Measurements from ENCODE around the gene EVX1.

The EVX1 gene

GRCh38 chr7:27242555-27243339 is at the start of gene EVX1:
TSS of gene EVX1 (plus strand) at chr7:27242802. CDS start at chr7:27243031, 229 bp downstream.
- Histone ChIP-seq H3K4me3 (ENCODE audit: low read depth, low read length) (no peak within 1 kb of the TSS), H3K36me3 (no peaks in the 10 kb centered on the region), H3K27me3 (ENCODE audit: insufficient read depth, low read depth, severe bottlenecking) (peaks cover 100% of the 10 kb centered on the region), H3K9me3 (ENCODE audit: severe bottlenecking) (peaks cover 10% of the 10 kb centered on the region), H3K27ac (no peak within 1 kb of the TSS)
- TF ChIP-seq, protein P1, sequence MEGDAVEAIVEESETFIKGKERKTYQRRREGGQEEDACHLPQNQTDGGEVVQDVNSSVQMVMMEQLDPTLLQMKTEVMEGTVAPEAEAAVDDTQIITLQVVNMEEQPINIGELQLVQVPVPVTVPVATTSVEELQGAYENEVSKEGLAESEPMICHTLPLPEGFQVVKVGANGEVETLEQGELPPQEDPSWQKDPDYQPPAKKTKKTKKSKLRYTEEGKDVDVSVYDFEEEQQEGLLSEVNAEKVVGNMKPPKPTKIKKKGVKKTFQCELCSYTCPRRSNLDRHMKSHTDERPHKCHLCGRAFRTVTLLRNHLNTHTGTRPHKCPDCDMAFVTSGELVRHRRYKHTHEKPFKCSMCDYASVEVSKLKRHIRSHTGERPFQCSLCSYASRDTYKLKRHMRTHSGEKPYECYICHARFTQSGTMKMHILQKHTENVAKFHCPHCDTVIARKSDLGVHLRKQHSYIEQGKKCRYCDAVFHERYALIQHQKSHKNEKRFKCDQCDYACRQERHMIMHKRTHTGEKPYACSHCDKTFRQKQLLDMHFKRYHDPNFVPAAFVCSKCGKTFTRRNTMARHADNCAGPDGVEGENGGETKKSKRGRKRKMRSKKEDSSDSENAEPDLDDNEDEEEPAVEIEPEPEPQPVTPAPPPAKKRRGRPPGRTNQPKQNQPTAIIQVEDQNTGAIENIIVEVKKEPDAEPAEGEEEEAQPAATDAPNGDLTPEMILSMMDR (IDR thresholded peaks at IDR 0.05; ENCODE audit: low read depth, low read length), result no peak
- DNase-seq, result no peak

DNA sequence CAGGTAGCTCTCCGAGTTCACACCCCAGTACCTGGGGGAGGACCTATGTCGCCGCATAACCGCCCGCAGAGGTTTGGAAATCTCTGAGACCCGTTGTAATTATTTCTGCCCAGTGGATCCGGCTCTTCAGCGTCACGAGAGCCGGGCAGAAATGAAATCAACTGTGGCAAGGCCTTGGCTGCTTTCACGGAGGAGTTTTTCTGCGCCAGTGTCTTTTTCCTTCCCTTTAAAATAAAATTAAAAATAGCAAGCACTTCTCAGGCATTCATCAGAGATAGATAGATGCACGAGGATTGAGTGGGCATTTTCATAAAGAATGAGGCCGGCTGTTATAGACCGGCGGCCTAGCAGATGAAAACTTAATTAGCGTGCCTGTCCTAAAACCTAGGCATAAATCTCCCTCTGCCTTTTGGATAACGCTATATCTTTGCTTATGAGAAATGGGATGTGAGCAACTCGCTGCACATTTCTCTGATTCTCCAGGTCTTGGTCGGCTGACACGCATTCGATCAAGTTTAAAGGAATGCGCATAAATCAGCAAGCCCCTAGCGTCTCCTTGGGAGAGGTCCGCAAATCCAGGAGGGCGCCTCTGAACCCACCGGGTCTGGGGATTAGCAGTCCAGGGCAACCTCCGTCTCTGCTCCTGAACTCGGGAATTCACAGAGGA is 49.1 kb upstream of the EVX1 start:
- no peak overlapping the region for H3K27ac ChIP-seq
- no peaks in the 10 kb centered on the region for H3K9me3 ChIP-seq (ENCODE audit: severe bottlenecking)
- peaks cover 96% of the 10 kb centered on the region for H3K27me3 ChIP-seq (ENCODE audit: insufficient read depth, low read depth, severe bottlenecking)
- DNase-seq, result no peak
- no peaks in the 10 kb centered on the region for H3K36me3 ChIP-seq
- H3K4me3 ChIP-seq (ENCODE audit: low read depth, low read length), result no peak overlapping the region
- TF ChIP-seq, protein P1 (IDR thresholded peaks at IDR 0.05; ENCODE audit: low read depth, low read length), result no peak

GRCh38 chr7:27194002-27194352 is 48.6 kb upstream of the EVX1 start:
- Histone ChIP-seq H3K27me3 (ENCODE audit: insufficient read depth, low read depth, severe bottlenecking) (peaks cover 96% of the 10 kb centered on the region), H3K9me3 (ENCODE audit: severe bottlenecking) (no peaks in the 10 kb centered on the region), H3K36me3 (no peaks in the 10 kb centered on the region), H3K27ac (no peak overlapping the region), H3K4me3 (ENCODE audit: low read depth, low read length) (no peak overlapping the region)
- TF ChIP-seq, protein P1 (IDR thresholded peaks at IDR 0.05; ENCODE audit: low read depth, low read length), result no peak
- no peak for DNase-seq

DNA sequence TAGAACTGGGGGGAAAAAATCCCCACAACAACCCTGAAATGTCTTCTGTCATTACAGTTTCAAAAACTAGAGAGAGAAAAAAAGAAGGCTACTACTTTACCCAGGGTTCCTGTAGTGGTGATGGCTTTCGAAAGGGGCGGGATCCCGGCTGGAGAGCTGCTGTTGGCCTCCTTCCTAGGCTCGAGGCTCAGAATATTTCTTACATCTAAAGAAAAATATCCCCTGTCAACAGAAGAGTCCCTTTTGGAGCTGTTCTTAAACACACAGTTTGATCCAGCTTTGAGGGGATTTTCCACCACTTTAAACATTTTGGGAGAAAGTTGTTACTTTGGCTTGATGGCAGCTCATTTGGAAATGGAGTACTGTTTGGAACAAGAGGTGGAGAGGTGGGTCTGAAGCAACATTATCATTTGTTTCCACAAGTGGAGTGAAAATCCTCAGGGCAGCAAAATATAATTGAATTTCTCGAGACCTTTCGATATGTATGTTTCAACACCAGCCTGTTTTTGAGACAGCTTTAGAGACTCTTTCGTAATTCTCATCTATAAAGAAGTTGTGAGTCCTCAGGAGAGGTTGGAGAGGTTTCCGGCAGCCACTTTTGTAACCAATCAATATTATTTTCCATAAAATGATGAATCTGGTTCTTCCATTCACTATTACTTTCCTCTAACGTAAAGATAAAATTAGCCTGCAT is 47.8 kb upstream of the EVX1 start:
- H3K36me3 ChIP-seq, result no peaks in the 10 kb centered on the region
- H3K9me3 ChIP-seq (ENCODE audit: severe bottlenecking), result no peaks in the 10 kb centered on the region
- no peak overlapping the region for H3K27ac ChIP-seq
- DNase-seq, result no peak
- H3K27me3 ChIP-seq (ENCODE audit: insufficient read depth, low read depth, severe bottlenecking), result peaks cover 92% of the 10 kb centered on the region
- H3K4me3 ChIP-seq (ENCODE audit: low read depth, low read length), result no peak overlapping the region
- TF ChIP-seq, protein P1 (IDR thresholded peaks at IDR 0.05; ENCODE audit: low read depth, low read length), result no peak

DNA sequence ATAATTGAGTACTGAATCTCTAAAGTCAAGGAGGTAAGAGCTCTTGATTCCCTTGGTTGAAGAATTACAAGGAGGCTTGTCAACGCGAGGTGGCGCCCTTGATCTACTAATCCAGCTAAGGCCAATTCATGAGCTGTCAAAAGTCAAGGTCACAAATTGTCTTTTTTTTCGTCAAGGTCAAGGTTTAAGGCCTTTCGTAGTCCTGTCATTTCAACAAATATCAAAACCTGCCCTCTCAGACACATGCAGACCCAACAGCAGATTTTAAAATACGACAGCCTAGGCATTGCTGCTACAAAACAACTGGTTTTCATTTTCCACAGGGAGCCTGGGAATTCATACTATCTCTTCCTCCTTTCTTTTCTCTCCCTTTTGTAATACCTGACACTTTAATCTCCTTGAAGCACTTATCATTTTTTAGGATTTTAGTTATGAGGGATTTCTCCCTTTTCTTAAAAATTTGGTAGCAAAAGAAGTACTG is 46.3 kb upstream of the EVX1 start:
- H3K4me3 ChIP-seq (ENCODE audit: low read depth, low read length), result no peak overlapping the region
- DNase-seq, result peak; percentile 73
- H3K27me3 ChIP-seq (ENCODE audit: insufficient read depth, low read depth, severe bottlenecking), result peaks cover 90% of the 10 kb centered on the region
- H3K36me3 ChIP-seq, result no peaks in the 10 kb centered on the region
- TF ChIP-seq, protein P1 (IDR thresholded peaks at IDR 0.05; ENCODE audit: low read depth, low read length), result peak; percentile 75
- H3K27ac ChIP-seq, result no peak overlapping the region
- no peaks in the 10 kb centered on the region for H3K9me3 ChIP-seq (ENCODE audit: severe bottlenecking)

All from WERI-Rb-1 (cell line).